SIG-M5 treated with dmso at 0.1 percent for 504 hours (cell line): ENCODE measurements around the gene TRIM22.
A peak's percentile ranks its signal among the peaks of the same experiment; 100 is the strongest.
"Not testable (repeated sequence)": the region's sequence is repeated elsewhere in the genome, so short reads cannot be mapped to it uniquely, and the experiment has no call there.

Source experiments
- DNase-seq: peaks from one replicate; lab custom pipeline; 2025; ENCODE audit not compliant: unreplicated experiment; lab: John Stamatoyannopoulos, UW

TRIM22 gene, protein sequence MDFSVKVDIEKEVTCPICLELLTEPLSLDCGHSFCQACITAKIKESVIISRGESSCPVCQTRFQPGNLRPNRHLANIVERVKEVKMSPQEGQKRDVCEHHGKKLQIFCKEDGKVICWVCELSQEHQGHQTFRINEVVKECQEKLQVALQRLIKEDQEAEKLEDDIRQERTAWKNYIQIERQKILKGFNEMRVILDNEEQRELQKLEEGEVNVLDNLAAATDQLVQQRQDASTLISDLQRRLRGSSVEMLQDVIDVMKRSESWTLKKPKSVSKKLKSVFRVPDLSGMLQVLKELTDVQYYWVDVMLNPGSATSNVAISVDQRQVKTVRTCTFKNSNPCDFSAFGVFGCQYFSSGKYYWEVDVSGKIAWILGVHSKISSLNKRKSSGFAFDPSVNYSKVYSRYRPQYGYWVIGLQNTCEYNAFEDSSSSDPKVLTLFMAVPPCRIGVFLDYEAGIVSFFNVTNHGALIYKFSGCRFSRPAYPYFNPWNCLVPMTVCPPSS

DNA sequence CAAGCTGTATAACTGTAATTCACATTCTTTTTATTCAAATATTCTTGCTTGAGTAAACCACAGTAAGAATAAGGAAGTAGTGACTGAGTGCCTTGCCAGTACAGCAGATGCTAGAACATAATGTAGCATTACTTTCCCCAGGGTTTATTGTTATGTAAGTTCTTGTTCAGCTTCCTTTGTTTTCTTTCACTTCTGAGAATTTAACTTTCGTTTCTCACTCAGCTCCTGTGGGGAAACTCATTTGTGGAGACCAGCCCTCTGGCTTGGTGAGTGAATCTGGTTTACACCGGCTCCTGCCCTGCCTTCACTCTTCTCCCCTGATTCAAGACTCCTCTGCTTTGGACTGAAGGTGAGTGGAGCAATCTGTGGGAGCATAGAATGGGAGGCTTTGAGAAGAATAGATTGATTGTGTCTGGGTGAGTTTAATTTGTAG lies at the start of gene TRIM22:
Gene TRIM22 (plus strand): TSS at position 240 of the 433 bp plus-strand sequence. CDS start 6,443 bp downstream, outside the sequence.
- DNase-seq: peak; percentile 98

DNA sequence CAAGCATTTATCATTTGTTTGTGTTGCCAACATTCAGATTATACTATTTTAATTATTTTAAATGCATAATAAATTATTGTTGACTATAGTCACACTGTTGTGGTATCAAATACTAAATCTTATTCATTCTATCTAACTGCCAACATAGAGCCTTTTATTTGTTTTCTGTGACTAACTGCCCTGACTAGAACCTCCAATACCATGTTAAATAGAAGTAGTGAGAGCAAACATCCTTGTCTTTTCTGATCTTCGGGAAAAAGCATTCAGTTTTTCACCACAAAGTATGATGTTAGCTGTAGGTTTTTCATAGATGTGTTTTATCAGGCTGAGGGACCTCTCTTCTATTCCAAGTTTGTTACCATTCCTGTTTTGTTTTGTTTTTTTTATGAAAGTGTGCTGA lies 49.6 kb upstream of the TRIM22 start:
- no peak for DNase-seq

DNA sequence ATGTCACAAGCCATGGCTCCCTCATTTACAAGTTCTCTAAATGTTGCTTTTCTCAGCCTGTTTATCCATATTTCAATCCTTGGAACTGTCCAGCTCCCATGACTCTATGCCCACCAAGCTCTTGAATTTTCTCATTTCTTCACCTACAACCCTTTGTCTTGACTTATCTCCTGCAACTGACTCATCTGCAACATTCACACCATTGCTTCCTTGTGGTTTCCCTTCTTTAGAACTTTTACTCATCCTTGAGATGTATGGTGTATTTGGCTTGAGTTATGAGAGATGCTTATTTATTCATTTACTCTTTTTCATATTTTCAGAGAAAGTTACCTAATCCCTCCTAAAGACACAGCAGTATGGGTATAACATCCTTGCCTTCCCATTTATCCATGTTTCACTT lies 46.0 kb upstream of the TRIM22 start:
- no peak for DNase-seq

DNA sequence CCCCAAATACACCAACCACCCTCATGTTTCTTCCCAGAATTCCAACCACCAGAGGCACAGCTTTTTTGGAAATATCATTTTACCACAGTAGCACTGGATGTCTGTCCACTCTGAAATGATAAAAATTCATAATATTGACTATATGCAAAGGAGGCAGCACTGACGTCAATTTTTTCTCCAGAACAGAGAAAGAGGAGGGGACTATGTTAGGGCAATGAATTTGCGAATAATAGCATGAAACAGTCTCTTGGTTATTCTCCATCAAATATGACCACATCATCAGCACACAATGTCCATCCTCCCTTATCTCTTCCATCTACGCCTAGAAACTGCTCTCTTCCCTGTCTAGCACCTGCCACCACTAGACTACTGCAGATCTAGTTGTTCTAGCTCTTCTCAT lies 43.5 kb upstream of the TRIM22 start:
- no peak for DNase-seq

DNA sequence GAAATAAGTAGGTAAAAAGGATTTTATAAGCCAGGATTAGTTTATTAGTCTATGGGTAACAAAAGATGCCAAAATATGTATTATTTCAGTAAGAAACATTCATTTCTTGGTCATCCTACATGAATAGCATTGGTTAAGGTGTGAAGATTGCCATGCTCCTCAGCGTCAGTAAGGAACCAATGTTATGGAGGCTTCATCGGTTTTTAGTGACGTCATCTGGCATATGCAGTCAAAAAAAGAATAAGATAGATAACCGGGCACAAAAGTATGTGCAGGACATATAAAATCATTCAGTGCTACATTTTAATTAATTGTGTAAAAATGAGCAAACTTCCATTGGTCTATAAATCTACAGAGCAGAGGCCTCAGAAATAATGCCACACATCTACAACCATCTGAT lies 34.1 kb upstream of the TRIM22 start:
- DNase-seq: no peak

DNA sequence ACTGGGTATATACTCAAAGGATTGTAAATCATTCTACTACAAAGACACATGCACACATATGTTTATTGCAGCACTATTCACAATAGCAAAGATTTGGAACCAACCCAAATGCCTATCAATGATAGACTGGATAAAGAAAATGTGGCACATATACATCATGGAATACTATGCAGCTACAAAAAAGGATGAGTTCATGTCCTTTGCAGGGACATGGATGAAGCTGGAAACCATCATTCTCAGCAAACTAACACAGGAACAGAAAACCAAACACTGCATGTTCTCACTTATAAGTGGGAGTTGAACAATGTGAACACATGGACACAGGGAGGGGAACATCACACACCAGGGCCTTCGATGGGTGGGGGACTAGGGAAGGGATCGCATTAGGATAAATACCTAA lies 32.6 kb upstream of the TRIM22 start:
- not testable (repeated sequence) for DNase-seq

DNA sequence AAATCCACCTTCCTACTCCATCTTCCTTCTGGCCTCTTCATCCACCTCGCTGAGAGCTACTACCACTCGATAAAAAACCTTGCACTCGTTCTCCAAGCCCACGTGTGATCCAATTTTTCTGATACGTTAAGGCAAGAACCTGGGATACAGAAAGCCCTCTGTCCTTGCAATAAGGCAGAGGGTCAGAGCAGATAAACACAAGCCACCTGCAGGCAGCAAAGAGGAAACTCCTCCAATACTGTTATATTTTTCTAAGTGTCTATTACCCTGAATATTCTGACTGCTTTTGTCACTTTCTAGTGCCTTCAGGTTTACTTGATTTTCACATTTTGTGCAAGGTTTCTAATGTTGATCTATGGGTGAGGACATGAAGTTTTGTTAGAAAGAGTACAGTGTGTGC lies 31.3 kb upstream of the TRIM22 start:
- DNase-seq: no peak

DNA sequence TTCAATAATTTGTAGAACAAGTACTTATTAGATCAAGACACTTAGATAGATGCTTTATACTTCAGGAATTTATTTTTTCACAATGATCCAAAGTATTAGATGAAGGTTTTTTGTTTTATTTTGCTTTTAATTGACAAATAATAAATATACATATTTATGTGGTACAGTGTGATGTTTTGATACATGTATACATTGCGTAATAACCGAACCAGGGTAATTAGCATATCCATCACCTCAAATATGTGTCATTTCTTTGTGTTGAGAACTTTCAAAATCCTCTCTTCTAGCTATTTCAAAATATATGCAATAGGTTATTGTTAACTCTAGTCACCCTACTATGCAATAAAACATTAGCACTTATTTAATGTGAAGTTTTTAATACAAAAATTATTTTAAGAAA lies 26.1 kb upstream of the TRIM22 start:
- DNase-seq: no peak

DNA sequence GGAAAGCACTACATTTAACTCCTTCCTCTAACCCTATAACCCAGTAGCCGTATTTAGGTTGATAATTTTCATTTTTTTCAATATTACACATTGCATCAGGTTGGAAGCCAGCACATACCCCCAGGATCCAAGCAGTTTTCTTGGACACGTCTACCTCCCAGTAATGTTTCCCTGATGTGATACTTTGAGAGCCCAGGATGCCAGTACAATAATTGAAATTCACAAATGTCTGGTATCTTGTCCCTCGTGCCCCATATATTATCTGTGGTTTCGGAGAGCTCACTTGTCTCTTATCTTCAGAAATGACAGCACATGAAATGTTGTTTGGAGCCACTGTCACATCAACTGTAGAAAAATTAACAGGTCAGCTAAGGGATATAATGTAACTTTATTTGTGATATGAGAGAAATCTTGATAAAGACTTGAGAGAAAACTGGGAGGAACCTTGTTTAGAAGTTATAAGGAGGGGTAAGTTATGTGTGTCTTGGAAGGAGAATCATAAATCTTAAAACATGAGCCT lies 24.5 kb upstream of the TRIM22 start:
- DNase-seq: no peak

DNA sequence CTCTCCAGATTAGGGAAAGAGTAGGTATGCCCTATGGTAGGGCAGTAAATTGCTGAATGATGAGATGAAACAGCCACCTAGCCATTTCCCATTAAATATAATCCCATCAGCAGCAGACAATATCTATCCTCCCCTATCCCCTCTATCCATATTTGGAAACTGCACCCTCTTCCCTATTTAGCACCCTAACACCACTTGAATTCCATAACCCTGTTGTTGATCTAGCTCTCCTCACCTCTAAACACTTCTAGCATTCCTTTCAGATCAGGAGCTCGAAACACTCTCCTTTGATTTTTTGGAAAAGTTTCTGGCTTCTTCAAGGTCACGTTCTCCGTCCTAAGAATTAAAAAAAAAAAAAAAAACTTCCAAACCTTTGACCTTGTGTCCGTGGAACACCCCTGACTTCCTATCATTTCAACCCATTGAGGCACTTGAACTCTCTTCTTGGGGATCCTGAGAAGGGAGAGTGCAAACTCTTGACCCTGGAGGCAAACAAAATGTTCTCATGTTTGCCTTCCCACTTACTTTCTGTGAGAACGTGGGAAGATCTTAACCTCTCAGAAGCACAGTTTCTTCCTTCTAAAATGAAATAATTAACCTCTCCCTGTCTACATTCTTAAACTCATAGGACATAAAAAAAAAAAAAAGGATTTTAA lies 23.7 kb upstream of the TRIM22 start:
- no peak for DNase-seq

DNA sequence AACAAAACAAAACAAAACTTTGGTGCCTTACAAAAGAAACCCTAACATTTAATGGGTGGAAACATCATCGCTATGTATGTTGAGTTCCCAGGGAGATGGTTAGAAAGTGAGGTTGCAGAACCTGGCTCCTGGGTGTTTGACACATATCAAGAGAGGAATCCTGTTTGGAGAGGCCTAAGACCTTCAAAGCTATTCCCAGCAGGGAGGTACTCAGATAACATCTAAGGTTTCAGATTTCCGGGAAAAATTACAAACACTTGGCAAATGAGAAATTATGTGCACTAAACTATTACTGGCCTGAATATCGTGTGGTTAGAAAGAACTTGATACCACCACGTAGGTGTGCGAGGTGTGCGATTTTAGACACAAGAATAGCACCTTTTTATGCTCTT lies 23.2 kb upstream of the TRIM22 start:
- no peak for DNase-seq

DNA sequence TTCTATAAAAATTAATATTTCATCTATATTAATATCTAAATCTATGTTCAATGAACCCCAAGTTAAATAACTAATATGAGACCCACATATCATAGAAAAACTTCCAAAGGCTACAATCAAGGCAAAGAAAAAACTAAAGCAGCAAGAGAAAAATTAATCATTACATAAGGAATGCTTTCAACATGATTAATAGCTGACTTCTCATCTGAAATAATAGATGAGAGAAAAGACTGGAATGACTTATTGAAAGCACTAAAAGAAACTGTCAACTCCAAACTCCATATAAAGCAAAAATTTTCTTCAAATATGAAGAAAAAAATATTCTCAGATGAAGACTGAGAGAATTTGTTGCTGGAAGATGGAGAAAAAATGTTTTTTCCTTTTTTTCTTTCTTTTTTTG lies 17.8 kb upstream of the TRIM22 start:
- no peak for DNase-seq

DNA sequence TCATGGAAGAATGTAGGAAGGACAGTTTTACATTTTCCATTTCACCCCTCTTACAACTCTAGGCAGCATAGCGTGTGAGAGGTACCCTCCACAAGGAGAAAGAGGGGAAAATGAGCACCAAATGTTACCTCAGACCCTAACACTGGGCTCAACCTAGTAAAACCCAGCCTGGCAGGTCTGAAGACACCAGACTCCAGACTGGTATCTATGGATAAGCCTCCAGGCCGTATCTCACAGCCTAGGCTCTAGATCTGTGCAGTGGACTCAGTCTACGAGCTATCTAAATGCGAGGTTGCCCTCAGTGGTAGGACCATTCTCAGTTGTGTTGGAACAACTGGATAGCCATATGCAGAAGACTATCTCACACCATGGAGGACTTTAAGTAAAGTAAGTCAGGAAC lies 15.2 kb upstream of the TRIM22 start:
- DNase-seq: no peak

DNA sequence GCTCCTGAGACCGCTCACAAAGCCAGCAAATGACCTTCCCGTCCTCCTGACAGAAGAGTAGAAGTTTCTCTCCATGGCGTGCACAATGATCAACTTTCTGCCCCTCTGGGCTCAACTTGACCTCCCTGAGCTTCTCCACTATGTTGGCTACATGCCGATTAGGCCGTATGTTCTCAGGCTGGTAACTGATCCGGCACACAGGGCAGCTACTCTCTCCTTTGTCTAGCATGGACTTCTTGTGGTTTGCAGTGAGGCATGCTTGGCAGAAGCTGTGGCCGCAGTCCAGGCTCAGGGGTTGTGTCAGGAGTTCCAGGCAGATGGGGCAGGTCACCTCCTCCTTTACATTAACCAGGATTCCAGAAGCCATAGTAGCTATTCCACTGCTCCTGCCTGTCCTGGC lies 9.8 kb upstream of the TRIM22 start:
- DNase-seq: no peak

DNA sequence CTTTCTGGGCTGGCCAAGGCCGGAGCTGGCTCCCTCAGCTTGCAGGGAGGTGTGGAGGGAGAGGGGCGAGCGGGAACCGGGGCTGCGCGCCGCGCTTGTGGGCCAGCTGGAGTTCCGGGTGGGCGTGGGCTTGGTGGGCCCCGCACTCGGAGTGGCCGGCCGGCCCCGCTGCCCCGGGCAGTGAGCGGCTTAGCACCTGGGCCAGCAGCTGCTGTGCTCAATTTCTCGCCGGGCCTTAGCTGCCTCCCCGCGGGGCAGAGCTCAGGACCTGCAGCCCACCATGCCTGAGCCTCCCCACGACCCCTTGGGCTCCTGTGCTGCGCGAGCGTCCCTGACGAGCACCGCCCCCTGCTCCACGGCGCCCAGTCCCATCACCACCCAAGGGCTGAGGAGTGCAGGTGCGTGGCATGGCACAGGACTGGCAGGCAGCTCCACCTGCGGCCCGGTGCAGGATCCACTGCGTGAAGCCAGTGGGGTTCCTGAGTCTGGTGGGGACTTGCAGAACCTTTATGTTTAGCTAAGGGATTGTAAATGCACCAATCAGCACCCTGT lies 6.6 kb upstream of the TRIM22 start:
- DNase-seq: not testable (repeated sequence)

DNA sequence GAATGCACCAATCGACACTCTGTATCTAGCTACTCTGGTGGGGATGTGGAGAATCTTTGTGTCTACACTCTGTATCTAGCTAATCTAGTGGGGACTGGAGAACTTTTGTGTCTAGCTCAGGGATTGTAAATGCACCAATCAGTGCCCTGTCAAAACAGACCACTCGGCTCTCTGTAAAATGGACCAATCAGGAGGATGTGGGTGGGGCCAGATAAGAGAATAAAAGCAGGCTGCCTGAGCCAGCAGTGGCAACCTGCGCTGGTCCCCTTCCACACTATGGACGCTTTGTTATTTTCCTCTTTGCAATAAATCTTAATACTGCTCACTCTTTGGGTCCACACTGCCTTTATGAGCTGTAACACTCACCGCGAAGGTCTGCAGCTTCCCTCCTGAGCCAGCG lies 6.0 kb upstream of the TRIM22 start:
- not testable (repeated sequence) for DNase-seq

DNA sequence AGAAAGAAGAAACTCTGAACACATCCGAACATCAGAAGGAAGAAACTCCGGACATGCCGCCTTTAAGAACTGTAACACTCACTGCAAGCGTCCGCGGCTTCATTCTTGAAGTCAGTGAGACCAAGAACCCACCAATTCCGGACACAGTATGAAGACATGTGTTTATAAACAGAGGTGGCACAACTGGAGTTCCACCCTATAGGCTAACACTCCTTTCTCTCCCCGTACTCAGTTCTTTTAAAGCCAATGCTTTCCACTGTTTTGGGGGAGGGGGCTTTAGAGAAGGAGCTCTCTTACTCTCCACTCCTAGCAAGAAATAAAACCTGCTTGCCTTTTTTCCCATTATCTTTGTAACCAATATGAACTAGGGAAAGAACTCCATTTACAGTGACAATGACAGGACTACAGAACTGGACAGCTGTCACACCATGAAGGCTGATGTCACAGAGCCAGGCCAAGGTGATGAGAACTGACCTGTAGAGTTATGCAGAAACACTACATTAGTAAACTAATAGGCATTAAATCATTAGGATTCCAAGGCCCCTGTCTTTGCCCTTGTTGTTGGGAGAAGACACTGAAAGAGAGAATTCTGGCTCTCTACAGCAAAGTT lies 5.4 kb upstream of the TRIM22 start:
- DNase-seq: no peak

DNA sequence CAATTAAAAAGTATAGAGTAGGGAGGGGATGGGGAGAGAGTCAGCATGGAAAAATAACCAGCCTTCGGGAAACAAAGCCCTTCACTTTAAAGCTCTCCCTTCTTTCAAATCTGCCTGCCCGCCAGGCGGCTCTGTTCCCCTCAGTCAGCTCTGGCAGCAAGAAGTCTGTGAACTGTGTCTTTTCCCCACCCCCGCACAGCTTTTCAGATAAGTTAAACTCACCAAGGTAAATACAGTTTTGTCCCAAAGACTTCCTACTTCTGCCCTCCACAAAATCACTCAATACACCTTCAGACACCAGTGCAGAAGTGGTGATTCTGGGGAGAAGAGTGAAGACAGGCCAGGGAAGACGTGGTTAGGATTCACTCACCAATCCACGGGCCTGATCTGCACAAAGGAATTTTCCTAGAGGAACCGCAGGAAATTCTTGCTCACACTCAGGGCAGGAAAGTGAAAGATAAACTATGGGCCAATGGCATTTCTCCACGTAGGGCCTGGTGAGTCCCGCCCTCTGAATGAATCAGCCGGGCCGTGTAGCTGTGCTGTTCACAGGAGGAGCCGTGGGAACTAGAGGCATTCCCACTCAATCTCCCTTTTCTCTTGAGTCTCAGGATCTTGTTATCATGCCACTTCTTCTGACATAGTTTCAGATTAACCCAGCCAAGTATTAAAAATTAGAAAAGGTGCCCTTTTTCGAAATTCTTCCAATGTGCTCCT lies 4.8 kb upstream of the TRIM22 start, which contains the start of gene TRIM5:
Gene TRIM5 (minus strand): TSS at position 429 of the 717 bp plus-strand sequence. CDS start 4,897 bp downstream, outside the sequence.
- peak; percentile 77 for DNase-seq

DNA sequence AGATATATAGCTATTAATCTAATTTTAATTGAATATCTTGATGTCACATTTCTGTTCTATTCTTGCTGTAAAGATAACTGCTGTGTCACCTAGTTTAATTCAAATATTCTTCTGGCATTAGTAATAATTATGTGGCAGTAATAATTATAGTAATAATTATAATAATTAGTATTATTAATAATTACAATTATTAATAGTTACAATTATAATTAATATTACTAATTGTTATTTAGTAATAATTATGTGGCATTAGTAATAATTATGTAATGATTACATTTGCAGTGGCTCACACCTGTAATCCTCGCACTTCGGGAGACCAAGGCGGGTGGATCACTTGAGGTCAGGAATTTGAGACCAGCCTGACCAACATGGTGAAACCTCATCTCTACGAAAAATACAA lies 3.2 kb upstream of the TRIM22 start:
- DNase-seq: no peak

DNA sequence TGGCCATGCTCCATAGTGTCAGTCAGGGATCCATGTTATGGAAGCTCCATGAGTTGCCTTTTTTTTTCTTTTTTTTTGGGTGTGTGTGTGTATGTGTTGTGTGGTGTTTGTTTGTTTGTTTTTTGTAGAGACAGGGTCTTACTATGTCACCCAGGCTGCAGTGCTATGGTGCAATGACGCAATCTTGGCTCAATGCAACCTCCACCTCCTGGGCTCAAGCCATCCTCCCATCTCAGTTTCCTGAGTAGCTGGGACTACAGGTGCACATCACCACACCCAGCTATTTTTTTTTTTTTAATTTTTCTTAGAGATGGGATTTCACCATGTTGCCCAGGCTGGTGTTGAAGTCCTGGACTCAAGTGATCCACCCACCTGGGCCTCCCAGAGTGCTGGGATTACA lies 1.1 kb upstream of the TRIM22 start:
- no peak for DNase-seq

DNA sequence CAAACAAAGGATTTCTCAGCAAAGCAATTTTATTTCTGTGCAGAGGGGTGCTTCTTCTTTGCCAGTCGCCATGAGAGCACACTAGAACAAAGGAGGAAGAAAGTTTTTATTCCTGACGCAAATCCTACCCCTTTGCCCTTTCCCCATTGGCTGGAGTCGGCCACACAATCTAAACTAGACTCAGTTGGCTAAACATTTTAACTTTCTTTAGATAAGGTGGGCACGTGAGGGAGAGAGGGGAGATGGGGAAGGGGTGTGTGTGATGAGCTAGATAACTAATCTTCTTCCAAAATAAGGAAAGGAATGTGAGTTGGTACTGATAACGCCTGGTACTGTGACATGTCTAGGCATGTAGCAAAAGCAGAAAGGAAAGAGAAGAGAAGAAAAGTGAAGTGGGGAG lies 626 bp downstream of the TRIM22 start:
- peak; percentile 60 for DNase-seq
